ENCODE results near the gene SLC12A8.

DNA sequence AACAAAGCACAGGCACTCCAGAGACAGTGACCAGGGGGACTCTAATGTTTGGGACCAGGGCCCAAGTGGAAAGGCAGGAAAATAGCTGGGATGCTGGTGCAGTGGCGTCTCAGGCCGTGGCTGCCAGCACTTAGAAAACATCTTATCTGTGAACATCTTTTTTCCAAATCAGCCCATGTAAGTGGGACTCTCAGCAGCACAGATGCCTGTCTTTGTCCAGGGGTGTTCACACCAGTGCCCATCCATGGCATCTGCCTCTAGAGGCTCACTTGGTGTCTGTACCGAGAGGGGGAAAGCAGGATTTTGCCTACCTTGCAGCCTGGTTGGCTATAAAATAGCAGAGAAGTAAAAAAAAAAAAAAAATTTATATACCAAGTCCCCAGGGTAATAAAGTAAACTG lies 26.7 kb downstream of the SLC12A8 start:
- TF ChIP-seq EZH2 (IDR thresholded peaks at IDR 0.05; ENCODE audit: insufficient read depth, poor library complexity, severe bottlenecking) (no peak), EZH2phosphoT487 (IDR thresholded peaks at IDR 0.05; ENCODE audit: insufficient read depth, low read depth) (no peak)

Measured in GM23248 (cell line).